ENCODE results near the gene OR5B21.

OR5B21 gene

DNA sequence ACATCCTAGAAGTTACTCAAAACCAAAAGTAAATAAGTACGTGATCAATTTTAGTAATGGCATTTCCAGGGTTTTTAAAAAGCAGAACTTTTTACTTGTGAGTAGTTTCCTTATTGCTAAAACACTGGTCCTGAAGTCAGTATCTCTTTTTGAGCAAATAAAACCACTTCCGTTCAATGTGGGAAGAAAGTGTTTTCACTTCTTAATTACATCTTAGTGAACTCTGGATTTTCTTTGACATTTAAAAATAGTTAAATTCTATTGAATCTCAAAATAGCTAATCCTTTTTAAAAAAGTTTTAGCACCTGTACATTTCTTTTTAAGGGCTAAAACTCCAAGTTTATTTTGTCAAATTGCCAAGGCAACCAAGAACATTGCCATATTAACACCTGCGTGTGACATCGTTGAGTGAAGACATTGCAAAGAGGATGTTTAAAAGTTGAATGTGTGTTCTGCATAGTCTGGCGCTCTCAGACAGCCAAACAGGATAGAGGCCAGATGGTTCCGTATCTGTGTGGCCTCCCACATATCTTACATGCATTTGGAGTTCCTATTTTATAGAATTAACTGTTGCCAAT, 17.2 kb upstream of the OR5B21 start:
- TF ChIP-seq CTCF (IDR thresholded peaks at IDR 0.05; ENCODE audit: insufficient read depth, low read depth, low read length, missing control alignments): no peak
- no peak overlapping the region for H3K4me3 ChIP-seq (ENCODE audit: low read length)
- DNase-seq (ENCODE audit: low read depth): no peak

- peak; percentile 93 for TF ChIP-seq CTCF (IDR thresholded peaks at IDR 0.05; ENCODE audit: insufficient read depth, low read depth, low read length, missing control alignments)
- no peak overlapping the region for H3K4me3 ChIP-seq (ENCODE audit: low read length)
- DNase-seq (ENCODE audit: low read depth): peak; percentile 88
Observed at GRCh38 chr11:58524232-58525036, 16.5 kb upstream of the OR5B21 start.

DNA sequence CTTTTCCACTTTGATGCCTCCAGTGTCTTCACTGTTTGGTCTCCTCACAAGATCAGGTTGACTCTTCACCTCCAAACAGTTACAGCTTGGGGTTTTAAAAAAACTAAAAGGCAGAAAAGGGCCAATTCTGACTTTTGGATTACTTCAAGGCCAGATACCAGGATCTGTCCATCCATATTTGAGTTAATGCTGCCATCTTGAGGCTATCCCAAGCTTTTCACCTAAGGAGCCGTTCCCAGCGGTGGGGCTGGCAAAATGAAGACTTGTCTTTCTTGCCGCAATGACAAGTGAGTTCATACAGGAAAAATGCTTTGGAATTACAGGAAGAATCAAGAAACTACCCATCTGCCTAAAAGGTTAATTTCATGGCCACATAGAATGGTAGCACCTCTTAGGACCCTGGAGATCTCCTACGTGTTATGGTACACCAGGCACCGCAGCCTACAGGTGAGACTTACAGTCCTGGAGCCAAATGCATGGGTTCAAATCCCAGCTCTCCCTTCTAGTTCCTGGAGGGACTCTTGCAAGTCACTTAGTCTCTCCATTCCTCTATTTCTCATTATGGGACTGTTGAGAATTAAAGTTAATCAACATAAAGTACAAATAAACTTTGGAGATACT, 6.0 kb upstream of the OR5B21 start:
- peak; percentile 79 for DNase-seq (ENCODE audit: low read depth)
- no peak overlapping the region for H3K4me3 ChIP-seq (ENCODE audit: low read length)
- TF ChIP-seq CTCF (IDR thresholded peaks at IDR 0.05; ENCODE audit: insufficient read depth, low read depth, low read length, missing control alignments): peak; percentile 81

DNA sequence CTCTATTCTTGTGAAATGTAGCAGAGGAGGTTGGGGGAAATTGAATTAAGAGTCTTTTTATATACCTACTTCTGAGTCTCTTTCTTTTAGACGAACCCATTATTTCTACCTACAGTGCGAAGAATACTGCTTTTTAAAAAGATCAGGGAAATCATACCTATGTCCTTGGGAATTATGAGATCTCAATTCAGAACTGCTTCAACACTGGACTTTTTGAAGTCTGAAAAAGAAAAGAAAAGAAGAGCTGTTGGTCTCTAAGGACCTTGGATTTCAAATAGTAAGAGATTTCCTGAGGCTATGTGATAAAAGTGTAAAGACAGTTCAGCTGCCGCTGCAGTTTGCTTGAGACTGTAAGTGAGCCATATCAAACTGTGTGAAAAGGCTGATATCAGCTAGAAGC, 3.7 kb upstream of the OR5B21 start:
- no peak overlapping the region for H3K4me3 ChIP-seq (ENCODE audit: low read length)
- no peak for DNase-seq (ENCODE audit: low read depth)
- no peak for TF ChIP-seq CTCF (IDR thresholded peaks at IDR 0.05; ENCODE audit: insufficient read depth, low read depth, low read length, missing control alignments)

DNA sequence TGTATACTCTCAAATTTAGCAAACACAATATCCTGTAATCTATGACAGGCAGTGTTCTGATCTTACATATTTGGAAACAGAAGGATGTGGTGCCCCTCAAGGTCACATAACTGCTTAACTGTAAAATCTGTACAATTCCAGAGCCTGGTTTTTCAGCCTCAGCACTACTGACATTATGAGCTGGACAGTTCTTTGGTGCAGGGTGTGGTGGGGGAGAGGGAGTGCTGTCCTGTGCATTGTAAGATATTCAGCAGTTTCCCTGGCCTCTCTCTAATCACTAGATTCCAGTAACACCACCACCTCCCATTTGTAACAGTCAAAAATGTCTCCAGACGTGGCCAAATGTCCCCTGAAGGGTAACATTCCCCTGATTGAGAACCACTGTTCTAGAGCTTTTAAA, 1.8 kb upstream of the OR5B21 start:
- DNase-seq (ENCODE audit: low read depth): no peak
- no peak for TF ChIP-seq CTCF (IDR thresholded peaks at IDR 0.05; ENCODE audit: insufficient read depth, low read depth, low read length, missing control alignments)
- no peak overlapping the region for H3K4me3 ChIP-seq (ENCODE audit: low read length)

GRCh38 chr11:58508814-58509213, 909 bp upstream of the OR5B21 start:
- no peak for DNase-seq (ENCODE audit: low read depth)
- no peak for TF ChIP-seq CTCF (IDR thresholded peaks at IDR 0.05; ENCODE audit: insufficient read depth, low read depth, low read length, missing control alignments)
- no peak overlapping the region for H3K4me3 ChIP-seq (ENCODE audit: low read length)

Measured in epithelial cell of esophagus (primary cell).